ENCODE measurements around the gene GFM1. TPM values are rescaled to one million over a fixed set of nuclear protein-coding genes. Genes with fewer than 3 reads are reported as not detected.

Gene GFM1
- total RNA-seq (2014; rRNA removed; shearing (Covaris generic)), result 54.7 and 59.9 TPM in 2 replicates
- polyA plus RNA-seq (2016; fragmentation: Nextera tagmentation; extraction: Ambion mirVana), result 24.5 and 24.7 TPM in 2 replicates
- long read RNA-seq, transcript GFM1-210 (18 exons, 3,721 nt), result major isoform, 7 of 16 reads
- long read RNA-seq, partial matches to known transcripts, result 3 of 16 reads
- long read RNA-seq, other reads (novel, unspliced or antisense), result 4 of 16 reads

GRCh38 chr3:158644345-158644908 lies at the start of gene GFM1:
Gene GFM1 (plus strand): TSS chr3:158644527. CDS start chr3:158644635, 108 bp downstream.
- H3K36me3 Mint-ChIP-seq (ENCODE audit: low read depth), result peaks cover 19% of the 10 kb centered on the region; the same call in 2 of the 3 replicates
- DNase-seq (ENCODE audit: low spot score) (peak; percentile 98), ATAC-seq (peak; percentile 97)
- Histone ChIP-seq H3K4me1 (ENCODE audit: insufficient read depth) (peaks cover 4% of the 10 kb centered on the region; the same call in 1 of the 2 replicates), H3K4me2 (peak within 1 kb of the TSS; percentile 86), H3K79me2 (replicated peaks; ENCODE audit: insufficient read depth) (peaks cover 38% of the 10 kb centered on the region), H2AFZ (peak within 1 kb of the TSS; percentile 64), H3K9me2 (ENCODE audit: insufficient read depth) (no peaks in the 10 kb centered on the region), H3F3A (replicated peaks; ENCODE audit: low read depth) (no peaks in the 10 kb centered on the region), H3K27ac (ENCODE audit: low read depth) (peak within 1 kb of the TSS; percentile 82), H3K4me3 (peak within 1 kb of the TSS; percentile 83), H3K36me3 (ENCODE audit: insufficient read depth) (peaks cover 17% of the 10 kb centered on the region), H4K20me1 (replicated peaks; ENCODE audit: insufficient read depth) (0 out of 2 replicates have a peak, but pooled peaks cover 3% of the 10 kb centered on the region), H3K27me3 (ENCODE audit: insufficient read depth) (no peaks in the 10 kb centered on the region)
- TF ChIP-seq POLR2AphosphoS5 (IDR thresholded peaks at IDR 0.05; ENCODE audit: low read depth) (peak; percentile 71), ZNF114 (CRISPR knock-in tag; IDR thresholded peaks at IDR 0.05) (no peak), NANOG (IDR thresholded peaks at IDR 0.05; ENCODE audit: borderline replicate concordance) (no peak), CREB1 (CRISPR knock-in tag; IDR thresholded peaks at IDR 0.05; ENCODE audit: low read depth) (peak; percentile 67), CTCF (conservative IDR thresholded peaks at IDR 0.05; ENCODE audit: low read depth in 2 of 2) (peak; percentile 64 to 96), ETS1 (IDR thresholded peaks at IDR 0.05) (peak; percentile 93), STAT1 (IDR thresholded peaks at IDR 0.05; ENCODE audit: unreplicated experiment) (no peak)
- H3K27me3 Mint-ChIP-seq (ENCODE audit: insufficient read depth, low read depth, poor library complexity), result no peaks in the 10 kb centered on the region
- no peaks in the 10 kb centered on the region; the same call in 2 of the 3 replicates for H3K9me3 Mint-ChIP-seq
- peak within 1 kb of the TSS; percentile 98 for H3K27ac Mint-ChIP-seq
- peaks cover 5% of the 10 kb centered on the region; the same call in 2 of the 3 replicates for H3K4me1 Mint-ChIP-seq
- H3K4me3 Mint-ChIP-seq, result peak within 1 kb of the TSS; percentile 99

GRCh38 chr3:158600787-158601186 lies 43.5 kb upstream of the GFM1 start:
- no peak for TF ChIP-seq POLR2AphosphoS5 (IDR thresholded peaks at IDR 0.05; ENCODE audit: low read depth)
- TF ChIP-seq REST (IDR thresholded peaks at IDR 0.05; ENCODE audit: unreplicated experiment), result no peak
- TF ChIP-seq CTCF (conservative IDR thresholded peaks at IDR 0.05; ENCODE audit: low read depth in 2 of 2), result no peak
- no peak for TF ChIP-seq ETS1 (IDR thresholded peaks at IDR 0.05)
- no peak for TF ChIP-seq STAT1 (IDR thresholded peaks at IDR 0.05; ENCODE audit: unreplicated experiment)
- TF ChIP-seq CREB1 (CRISPR knock-in tag; IDR thresholded peaks at IDR 0.05; ENCODE audit: low read depth), result no peak
- TF ChIP-seq ZNF331 (CRISPR knock-in tag; IDR thresholded peaks at IDR 0.05; ENCODE audit: low read depth), result no peak
- no peak for TF ChIP-seq EZH2 (IDR thresholded peaks at IDR 0.05; ENCODE audit: low read depth, unreplicated experiment)
- TF ChIP-seq EZH2phosphoT487 (IDR thresholded peaks at IDR 0.05; ENCODE audit: unreplicated experiment), result no peak
- no peak for TF ChIP-seq NANOG (IDR thresholded peaks at IDR 0.05; ENCODE audit: borderline replicate concordance)
- Mint-ChIP-seq H3K27me3 (ENCODE audit: insufficient read depth, low read depth, poor library complexity) (no peaks in the 10 kb centered on the region), H3K4me3 (no peak overlapping the region), H3K36me3 (ENCODE audit: low read depth) (peaks cover 3% of the 10 kb centered on the region; the same call in 2 of the 3 replicates), H3K27ac (no peak overlapping the region), H3K9me3 (no peaks in the 10 kb centered on the region), H3K4me1 (peaks cover 3% of the 10 kb centered on the region; the same call in 2 of the 3 replicates)
- H3K79me2 ChIP-seq (replicated peaks; ENCODE audit: insufficient read depth), result no peaks in the 10 kb centered on the region
- no peaks in the 10 kb centered on the region for H3F3A ChIP-seq (replicated peaks; ENCODE audit: low read depth)
- H3K4me2 ChIP-seq, result no peak overlapping the region
- no peak overlapping the region for H3K27ac ChIP-seq (ENCODE audit: low read depth)
- no peak overlapping the region for H3K4me3 ChIP-seq
- ATAC-seq (no peak), DNase-seq (ENCODE audit: low spot score) (no peak)
- H4K20me1 ChIP-seq (replicated peaks; ENCODE audit: insufficient read depth), result 0 out of 2 replicates have a peak, but pooled peaks cover 3% of the 10 kb centered on the region
- H3K4me1 ChIP-seq (ENCODE audit: insufficient read depth), result no peaks in the 10 kb centered on the region
- no peaks in the 10 kb centered on the region for H3K27me3 ChIP-seq (ENCODE audit: insufficient read depth)
- H2AFZ ChIP-seq, result no peak overlapping the region
- no peaks in the 10 kb centered on the region; the same call in none of the 2 replicates for H3K36me3 ChIP-seq (ENCODE audit: insufficient read depth)
- no peaks in the 10 kb centered on the region for H3K9me2 ChIP-seq (ENCODE audit: insufficient read depth)
